HG03045 (cell line): Measurements from ENCODE around the gene NKPD1.

Experiments used
- ATAC-seq: cut with Tn5 transposase; IDR thresholded peaks from one replicate; pipeline ENCODE4 v1.9.1; 2021; ENCODE audit warnings: mild to moderate bottlenecking, moderate library complexity; ENCODE audit not compliant: unreplicated experiment

NKPD1 gene

DNA sequence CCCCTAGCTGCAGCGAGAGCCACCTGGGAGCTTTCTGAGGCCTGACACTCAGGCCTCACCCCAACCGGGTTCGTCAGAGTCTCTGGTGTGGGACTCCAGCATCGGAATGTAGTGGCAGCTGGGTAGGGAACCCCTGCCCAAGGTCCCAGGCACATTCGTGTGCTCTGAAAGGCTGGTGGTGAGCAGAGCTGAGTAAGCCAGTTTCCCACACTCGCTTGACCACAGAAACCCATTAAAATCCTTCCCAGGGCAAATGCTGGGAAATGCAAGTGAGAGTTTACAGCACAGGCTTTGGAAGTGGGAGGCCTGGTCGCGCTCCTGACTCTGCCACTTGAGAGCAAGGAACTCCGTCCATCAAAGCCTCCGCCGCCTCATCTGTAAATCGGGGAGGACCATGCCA lies 13.0 kb upstream of the NKPD1 start:
- ATAC-seq: no peak

DNA sequence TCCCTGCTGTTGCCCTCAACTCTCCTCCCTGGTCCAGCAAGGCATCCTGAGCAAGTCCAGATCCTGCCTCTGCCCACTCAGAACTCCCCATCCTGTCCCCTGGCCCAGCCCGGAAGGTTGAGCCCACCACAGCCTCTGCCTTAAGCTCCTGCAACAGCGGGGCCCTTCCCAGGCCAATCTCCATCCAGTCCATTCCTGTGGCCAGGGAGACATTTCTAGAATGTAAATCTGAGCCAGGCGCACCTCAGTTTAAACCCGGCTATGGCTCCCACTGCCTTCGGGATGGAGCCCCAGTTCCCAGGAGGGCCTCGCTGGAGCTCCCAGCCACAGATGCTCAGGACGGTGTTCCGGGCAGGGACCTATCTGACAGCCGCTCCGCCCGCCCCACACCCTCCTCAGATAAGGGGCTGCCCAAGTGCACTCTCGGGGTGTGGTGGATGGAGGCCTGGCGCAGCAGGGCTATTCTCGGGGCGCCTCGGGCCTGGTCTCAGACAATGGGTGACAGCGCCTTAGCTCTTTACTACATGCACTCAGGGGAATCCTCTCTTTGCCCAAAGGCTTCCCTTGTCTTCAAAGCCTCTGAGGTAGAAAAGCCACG lies 11.9 kb upstream of the NKPD1 start:
- ATAC-seq: no peak

DNA sequence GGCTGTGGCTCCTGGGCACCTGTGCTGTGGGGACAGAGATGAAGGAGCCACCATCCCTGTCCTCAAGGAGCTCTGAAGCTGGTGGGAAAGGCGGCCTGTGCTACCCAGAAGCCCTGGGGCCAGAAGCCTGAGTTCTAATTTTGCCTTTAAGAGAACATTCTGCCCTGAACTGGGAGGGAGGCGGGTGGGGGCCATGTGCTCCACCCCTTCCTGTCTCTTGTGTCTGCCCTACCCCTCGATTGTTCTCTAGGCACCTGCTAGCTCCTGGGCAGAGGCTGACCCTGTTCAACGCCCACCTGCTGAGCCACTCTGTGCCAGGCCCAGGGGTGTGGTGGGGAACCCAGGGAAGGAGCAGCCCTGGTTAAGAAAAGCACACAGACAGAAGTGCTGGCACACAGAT lies 11.4 kb upstream of the NKPD1 start:
- ATAC-seq: no peak

DNA sequence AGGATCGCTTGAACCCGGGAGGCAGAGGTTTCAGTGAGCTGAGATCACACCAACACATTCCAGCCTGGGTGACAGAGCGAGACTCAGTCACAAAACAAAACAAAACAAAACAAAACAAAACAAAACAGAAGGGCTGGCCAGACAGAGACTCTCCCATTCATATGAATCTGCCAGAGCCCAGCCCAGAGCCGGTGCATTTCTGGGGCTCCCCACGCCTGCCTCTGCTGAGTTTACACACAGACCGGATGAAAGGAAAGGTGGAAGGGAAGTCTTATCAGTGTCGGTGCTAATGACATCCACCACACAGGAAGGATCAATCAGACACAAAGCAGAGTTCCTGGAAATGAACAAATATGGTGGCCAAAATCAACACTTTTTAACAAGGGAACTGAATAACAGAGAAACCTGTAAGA lies 10.4 kb upstream of the NKPD1 start:
- no peak for ATAC-seq

DNA sequence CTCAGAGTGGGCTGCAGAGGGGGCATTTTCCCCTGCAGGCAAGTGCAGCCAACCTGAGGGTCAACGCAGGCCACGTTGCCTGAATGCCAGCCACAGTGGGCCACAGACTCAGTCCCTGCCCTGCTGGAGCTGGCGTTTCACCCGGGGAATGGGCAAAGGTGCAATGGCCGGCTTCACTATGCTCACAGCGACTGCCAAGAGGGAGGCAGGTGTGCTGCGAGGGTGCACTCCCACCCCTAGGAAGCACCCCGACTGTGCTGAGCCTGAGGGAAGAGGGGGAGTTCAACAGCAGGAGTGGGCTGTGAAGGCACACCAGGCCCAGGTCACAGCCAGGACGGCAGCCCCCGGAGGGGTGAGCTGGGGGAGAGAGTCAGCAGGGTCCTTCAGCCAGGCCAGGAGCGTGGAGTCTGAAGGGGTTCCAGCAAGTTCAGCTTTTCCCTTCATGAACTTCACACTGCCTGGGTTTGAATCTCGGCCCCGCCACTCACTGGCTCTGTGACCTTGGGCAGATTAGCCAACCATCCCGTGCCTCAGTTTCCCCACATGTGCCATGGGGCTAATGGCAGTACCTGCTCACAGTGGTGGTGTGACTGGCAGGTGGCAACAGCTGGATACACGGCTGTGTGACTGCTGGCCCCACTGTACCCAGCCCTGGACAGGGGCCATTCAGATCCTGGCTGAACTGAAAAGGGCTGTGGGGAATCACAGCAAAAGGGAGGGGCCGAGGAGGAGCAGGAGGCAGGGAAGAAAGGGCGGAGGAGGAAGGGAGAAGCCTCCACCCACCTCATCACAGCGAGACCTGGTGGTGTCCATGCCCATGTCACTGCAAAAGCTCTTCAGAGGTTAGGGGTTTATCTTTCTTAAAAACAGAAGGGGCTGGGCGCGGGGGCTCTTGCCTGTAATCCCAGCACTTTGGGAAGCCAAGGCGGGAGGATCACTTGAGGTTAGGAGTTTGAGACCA lies 9.6 kb upstream of the NKPD1 start:
- ATAC-seq: no peak

DNA sequence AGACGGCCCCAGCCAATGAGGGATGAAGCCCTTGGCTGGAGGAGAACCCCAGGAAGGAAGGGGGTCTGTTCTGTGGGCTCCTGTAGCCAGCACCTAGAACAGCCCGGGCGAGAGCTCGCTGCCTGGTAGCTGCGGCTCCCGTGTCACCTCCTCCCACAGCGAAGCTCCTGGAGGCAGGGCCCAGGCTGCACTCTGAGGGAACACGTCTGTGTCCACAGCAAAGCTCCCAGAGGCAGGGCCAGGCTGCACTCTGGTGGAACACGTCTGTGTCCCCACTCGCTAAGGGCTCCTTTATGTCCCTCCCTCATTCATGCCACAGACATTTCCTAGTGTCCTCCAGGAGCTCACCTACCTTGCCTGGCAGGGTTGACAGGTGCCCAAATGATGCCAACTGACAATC lies 8.8 kb upstream of the NKPD1 start:
- ATAC-seq: no peak

DNA sequence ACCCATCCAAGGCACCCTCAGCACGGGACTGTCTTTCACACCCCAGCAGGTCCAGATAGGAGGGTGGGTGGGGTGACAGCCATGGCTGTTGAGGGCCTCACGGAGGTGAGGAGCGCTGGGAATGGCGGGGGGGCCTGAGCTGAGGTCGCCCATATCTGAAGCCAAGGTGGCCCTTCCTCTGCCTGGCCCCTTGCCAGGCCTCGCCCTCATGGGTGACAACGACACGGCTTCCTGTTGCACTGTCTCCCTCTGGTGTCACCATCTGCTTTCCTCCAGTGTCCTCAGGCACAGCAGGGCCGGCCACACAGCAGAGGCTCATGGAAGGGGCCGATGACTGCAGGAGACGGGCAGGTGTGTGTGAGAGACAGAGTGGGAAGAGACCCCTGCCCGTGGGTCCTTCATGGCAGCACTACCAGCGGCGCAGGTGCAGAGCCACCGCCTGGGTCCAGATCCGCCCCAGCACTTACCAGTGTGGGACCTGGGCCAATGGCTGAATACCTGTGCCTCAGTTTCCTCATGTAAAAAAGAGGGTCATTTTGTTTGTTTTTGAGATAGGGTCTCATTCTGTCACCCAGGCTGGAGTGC lies 8.1 kb upstream of the NKPD1 start:
- no peak for ATAC-seq

DNA sequence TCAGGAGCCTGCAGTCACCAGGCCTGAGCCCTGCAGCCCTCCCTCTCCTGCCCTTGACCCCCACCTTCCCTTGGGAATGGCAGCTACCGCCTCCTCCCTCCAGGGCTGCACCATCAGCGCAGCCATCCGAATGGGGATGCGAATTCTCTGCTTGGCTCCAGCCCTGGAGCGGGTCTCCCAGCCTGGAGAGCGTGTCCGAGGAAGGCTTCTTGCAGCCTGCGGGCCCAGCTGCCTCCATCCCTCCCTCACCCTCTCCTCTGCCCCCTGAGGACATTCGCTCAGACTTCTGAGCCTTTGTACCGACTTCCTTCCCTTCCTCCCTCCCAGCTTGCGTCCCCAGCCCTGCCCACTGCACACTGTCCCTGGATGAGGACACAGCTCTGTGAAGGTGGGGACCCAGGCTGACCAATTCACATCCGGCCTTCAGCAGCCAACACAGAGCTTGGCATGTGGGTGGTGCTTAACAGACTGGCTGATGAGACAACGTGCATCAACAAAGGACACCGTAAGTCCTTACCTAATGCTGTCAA lies 6.0 kb upstream of the NKPD1 start:
- no peak for ATAC-seq

DNA sequence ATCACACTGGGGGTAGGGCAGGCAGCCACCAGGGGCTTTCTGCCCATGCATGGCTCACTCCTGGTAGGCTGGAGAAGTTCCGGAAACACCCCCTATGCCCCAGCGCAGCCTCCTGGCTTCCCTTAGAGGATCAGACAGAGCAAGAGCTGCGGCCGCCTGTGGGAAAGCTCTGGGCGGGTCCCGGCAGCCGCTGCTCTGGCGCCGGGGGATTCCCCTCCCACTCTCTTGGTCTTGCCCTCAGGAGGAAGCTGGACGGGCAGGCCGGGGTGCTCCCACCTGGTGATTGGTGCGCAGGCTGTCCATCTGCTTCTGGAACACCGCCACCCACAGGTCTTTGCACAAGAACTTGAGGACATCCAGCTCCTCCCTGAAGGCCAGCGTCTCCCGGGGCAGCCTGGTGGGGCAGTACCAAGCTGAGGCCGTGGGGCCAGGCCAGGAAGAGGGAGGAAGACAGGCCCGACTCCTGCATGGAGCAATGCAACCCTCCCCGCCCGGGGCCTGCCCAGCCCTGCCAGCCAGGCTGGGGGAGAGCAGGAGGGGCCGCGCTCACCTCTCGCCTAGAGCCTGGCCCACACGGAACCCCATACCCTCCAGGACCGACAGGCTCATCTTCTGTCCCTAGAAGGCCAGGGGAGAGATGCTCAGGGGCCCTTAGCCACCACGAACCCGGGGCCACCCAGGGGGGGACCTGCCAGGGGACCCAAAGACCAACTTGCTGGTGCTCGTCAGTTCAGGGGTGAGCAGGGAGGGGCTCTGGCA lies 4.0 kb upstream of the NKPD1 start:
- no peak for ATAC-seq

DNA sequence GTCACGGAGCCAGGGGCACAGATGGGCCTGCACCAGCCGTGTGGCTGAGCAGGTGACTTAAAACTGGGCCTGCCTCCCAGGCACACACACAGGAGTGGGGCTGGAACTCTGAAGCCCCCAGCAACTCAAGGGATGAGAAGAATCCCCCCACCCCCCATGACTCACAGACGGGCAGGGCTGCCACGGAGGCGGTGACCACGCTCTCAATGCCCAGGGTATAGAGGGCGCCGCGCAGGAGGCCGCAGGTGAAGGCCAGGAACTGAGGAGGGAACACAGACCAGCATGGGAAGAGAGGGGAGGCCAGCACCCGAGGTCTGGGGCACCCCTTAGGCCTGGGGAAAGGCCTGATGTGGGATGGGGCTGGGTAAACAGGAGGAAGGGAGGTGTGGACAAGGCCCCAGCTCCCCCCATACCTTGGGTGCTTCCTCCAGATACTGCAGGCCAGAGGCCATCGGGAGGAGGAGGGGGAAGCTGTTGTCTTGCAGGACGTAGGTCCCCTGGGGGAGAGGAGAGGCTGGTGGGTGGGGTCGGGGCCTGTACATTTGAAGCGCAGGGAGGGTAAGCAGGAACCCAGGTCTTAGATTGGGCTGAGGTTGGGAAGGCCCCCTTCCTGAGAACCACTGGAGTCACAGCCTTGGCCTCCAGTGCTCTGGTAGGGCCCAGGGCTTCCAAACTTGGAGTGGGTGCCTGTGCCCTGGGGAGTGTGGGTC lies 3.1 kb upstream of the NKPD1 start:
- ATAC-seq: no peak

DNA sequence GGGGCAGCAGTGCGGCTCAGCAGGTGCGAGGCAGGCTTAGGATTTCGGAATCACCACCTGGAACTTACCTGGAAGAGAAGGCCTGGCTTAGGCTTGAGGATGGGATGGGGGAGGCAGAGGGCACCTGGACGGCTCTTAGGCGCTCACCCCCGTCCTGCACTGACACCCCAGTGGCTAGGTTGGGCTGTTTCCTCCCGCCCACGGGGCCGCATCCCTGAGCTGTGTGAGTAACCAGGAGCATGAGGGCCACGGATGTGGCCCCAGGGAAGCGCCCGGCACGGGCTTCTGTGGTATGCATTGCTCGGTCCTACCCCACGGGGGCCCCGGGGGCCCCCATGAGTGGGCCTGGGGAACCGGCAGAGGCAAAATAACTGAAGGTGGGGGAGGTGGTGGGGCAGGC lies 2.4 kb upstream of the NKPD1 start:
- ATAC-seq: no peak

DNA sequence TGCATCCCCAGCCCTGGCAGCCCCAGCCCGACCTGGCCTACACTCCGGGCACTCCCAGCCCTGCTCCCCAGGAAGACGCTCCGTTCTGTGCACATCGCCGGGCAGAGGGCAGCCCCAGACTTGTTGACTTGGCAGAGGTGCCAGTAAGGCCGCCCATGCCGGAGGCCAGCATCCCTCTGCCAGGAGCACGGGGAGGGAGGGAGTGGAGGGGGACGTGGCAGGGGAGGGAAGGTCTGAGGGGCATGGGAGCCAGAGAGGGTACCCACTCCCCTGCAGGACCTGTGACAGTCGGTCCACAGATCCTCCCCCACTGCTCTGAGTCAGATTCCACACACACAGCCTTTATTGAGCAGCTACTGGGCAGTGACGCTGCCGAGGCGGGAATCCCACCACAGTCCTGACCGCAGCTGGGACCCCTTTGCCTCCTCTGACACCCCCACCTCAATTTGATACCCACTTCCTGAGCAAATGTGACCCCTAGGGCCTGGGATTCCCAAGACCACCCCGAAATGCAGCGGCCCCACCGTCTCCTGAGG lies 1.9 kb upstream of the NKPD1 start:
- ATAC-seq: no peak

DNA sequence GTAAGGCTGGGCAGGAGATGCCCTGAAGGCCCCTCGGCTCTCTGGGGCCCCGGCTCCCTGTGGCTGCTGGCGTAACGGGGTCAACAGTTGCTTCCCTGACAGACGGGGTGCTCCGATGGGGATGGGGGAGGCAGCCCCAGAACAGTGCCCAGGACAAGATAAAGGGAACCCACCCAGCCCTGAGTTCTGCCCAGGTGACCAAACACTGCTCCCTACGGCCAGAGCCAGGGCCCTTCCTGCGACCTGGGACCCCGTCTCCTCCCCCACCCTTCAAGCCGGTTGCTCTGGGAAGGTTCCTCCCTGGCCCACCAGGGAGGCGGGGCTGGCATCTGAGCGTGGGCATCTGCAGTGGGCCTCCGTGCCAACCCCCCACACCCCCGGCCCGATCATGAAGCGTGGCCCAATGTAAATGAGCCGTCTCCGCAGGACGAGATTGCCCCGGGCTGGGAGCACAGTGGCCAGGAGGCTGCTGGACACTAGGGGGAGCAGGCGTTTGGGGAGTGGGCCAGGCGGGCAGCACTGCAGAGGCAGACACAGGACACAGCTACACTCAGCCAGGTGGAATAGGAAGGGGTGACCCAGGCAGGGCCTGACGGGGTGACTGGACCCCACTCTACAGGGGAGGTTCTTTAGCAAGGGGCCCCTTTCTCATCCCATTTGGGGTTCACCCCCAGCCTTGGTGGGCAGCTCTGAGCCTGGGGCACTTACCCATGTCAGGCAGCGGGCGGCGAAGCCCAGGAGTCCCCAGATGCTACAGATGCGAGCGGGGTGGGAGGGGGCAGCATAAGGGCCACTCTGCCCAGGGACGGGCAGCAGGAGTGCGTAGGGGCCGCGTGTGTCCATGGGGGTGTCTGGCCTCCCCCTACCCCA lies 1.2 kb upstream of the NKPD1 start:
- ATAC-seq: no peak

DNA sequence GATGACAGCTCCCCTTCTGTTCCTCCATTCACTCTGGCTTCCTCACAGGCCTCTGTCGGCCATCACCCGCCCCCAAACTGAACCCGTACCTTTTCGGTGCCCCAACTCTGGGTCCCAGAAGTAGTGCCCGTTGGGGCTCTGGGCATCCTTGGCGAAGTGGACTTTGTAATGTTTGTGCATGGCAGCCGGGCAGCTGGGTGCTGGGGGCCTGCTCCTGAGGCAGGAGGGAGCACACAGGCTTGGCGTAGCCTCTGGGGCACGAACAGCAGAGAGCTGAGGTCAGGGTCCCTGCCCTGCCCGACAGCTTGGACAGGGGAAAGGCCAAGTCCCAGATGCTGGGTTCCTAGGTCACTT lies 834 bp downstream of the NKPD1 start:
- ATAC-seq: no peak

DNA sequence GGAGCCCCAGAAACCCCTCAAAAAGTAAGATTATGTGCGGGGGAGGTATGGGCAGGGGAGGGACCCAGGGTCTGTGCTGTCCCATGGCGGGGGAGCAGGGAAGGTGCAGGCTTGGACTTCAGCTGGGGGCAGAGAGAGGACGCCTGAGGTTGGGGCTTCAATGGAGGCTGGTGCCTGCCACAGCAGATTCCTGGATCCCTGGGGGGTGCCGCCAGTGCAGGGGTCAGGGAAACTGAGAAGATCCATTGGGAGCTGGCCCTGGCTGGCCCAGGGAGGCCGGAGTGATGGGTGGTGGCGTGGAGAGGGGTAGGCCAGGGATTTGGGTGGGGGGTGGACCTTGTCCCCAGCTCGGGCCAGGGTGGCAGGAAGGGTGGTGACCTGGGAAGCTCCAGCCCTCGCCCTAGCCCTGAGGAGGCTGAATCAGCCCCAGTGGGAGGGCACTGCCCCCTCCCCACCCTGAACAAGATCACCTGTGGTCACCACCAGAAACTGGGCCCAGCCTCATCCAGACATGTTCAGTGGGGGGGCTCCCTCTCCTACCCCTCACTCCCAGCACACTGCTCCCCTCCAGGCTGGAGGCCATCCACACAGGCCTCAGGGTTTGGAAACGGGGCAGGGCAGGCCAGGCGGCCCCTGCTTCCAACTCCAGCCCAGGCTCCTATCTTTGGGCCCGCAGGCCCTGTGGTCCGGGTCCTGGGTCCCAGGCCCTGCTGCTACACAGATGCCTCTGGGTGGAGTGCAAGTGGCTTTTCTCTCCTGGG lies 1.4 kb downstream of the NKPD1 start:
- no peak for ATAC-seq

DNA sequence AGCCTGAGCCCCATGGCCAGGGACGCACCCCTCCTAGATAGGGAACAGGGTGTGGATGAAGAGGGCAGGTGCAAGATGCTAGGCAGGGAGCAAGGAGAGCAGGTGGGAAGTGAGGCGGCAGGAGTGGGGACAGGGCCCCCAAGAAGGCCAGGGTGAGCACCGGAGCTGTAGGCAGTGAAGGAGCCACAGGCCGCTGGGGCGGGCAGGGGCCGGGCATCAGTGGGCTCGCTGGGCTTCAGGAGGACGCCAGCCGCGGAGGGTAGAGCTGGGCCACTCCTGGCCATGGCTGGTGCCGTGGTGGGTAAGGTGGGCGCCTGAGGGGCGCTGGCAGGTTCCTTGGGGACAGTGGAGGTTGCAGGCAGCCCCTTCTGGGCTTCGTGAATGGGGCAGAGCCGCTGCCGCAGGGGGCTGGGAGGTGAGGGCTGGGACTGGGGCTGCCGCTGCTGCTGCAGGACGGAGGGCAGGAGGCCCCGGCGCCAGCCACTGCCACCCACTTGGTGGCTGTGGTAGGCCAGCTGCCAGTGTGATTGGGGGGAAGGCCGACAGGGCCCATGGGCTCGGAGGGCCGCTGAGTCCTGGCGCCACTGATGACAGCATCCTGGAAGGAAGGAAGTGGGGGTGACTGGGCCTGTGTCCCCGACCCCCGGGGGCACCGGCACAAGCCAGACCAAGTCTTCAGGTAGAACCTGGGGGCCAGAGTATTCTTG lies 2.1 kb downstream of the NKPD1 start:
- no peak for ATAC-seq

DNA sequence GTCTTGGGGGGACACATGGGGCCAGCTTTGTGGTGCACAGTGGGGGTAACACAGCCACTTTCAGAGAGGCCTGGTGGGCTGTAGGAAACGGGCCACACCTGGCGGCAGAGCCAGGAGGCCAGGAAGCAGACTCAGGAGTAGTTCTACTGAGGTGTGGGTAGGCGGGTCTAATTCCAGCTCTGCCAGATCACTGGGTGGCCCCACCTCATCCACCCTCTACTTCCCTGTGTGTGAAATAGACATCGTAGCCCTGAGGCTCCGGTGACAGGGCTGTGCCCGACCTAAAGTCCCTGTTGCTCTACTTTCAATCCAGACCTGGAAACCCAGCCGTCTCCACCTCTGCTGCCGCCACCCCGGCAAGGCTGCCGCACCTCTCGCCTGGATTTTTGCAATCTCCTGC lies 4.0 kb downstream of the NKPD1 start:
- ATAC-seq: no peak

DNA sequence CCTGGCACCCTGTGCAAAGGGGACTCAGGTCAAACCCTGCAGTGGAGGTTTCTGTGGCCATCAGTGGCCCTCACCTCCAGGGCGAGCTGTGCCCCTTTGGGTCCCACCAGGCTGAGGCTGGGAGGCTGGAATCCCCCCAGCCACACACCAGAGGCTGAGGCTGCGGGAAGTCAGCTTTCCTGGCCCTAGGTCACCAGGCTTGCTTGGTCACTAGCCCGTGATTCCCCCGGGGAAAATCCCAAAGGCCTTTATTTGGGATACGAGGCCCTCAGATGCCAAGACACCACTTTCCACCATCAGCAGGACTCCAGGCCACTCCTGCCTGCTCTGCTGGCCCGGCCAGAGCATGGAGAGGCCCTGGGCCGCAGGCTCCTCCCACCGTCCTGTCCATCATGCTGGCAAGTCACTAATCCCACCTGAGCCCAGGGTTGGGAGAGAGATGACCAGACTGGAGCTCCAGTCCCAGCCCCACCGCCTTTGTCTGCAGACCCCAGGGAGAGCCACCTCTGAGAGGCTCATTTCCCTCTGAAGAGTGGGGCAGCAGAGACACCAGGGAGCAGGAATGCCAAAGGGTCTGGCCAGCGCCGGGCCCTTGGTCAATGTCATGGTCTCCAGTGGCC lies 4.7 kb downstream of the NKPD1 start:
- ATAC-seq: no peak
